Measurements from ENCODE around the gene PTPN7. TPM values are rescaled to one million over a fixed set of nuclear protein-coding genes. Genes with fewer than 3 reads are reported as not detected.

Gene PTPN7
- polyA plus RNA-seq, 1 donor (not counting 4 experiments of a cell fraction or from before 2014, with no cell fraction given): 0.10 TPM

GRCh38 chr1:202127061-202127460 is 33.3 kb downstream of the PTPN7 start:
- dilution Hi-C loops (cut with MboI; ENCODE audit: extremely low pct_ligation_motif_present, low sequenced_read_pairs): no loop called here
- H2AFZ ChIP-seq (ENCODE audit: control insufficient read depth, low read length): no peak overlapping the region

GRCh38 chr1:202126426-202126825 is 34.0 kb downstream of the PTPN7 start:
- H3K4me2 ChIP-seq (ENCODE audit: control insufficient read depth, extremely low read depth, insufficient read depth, low read depth, low read length): no peak overlapping the region
- no peaks in the 10 kb centered on the region for H3K36me3 ChIP-seq (ENCODE audit: control insufficient read depth in 2 of 2, extremely low read depth in 1 of 2, insufficient read depth in 2 of 2, low read length in 2 of 2)
- no peak overlapping the region for H3K9ac ChIP-seq (ENCODE audit: control insufficient read depth, extremely low read depth, insufficient read depth, low read length)
- no peaks in the 10 kb centered on the region for H3K4me1 ChIP-seq (ENCODE audit: control insufficient read depth, extremely low read depth, insufficient read depth, low read length)
- H3K9me3 ChIP-seq (ENCODE audit: control insufficient read depth, low read depth, low read length): no peaks in the 10 kb centered on the region
- no peaks in the 10 kb centered on the region for H3K27me3 ChIP-seq (ENCODE audit: control insufficient read depth, extremely low read depth, insufficient read depth, low read length)
- no peaks in the 10 kb centered on the region for H3K9me1 ChIP-seq (ENCODE audit: control insufficient read depth, extremely low read depth, insufficient read depth, low read length)
- H4K20me1 ChIP-seq (ENCODE audit: control insufficient read depth, extremely low read depth, insufficient read depth, low read length): no peaks in the 10 kb centered on the region
- H3K27ac ChIP-seq (ENCODE audit: control insufficient read depth, insufficient read depth, low read length): no peak overlapping the region
- H2AFZ ChIP-seq (ENCODE audit: control insufficient read depth, low read length): no peak overlapping the region
- H3K4me3 ChIP-seq (ENCODE audit: control insufficient read depth in 2 of 3, extremely low read depth in 1 of 3, insufficient read depth in 2 of 3, low read depth in 1 of 3, low read length in 3 of 3): no peak overlapping the region
- no peak for DNase-seq (ENCODE audit: low read depth, low spot score)
- TF ChIP-seq CTCF (optimal IDR thresholded peaks at IDR 0.05 in 1 of 3, IDR thresholded peaks at IDR 0.05 in 1 of 3, conservative IDR thresholded peaks at IDR 0.05 in 1 of 3; ENCODE audit: extremely low read depth in 1 of 3, insufficient read depth in 2 of 3, low read length in 3 of 3) (no peak), EZH2 (IDR thresholded peaks at IDR 0.05; ENCODE audit: low read length) (no peak)
- dilution Hi-C loops (cut with MboI; ENCODE audit: extremely low pct_ligation_motif_present, low sequenced_read_pairs): no loop called here
- no peaks in the 10 kb centered on the region for H3K79me2 ChIP-seq (ENCODE audit: control insufficient read depth, insufficient read depth, low read length)
- no peak for FAIRE-seq

More at GRCh38 chr1:202127061-202127460, 33.3 kb downstream of the PTPN7 start:
- Histone ChIP-seq H3K36me3 (ENCODE audit: control insufficient read depth in 2 of 2, extremely low read depth in 1 of 2, insufficient read depth in 2 of 2, low read length in 2 of 2) (no peaks in the 10 kb centered on the region), H3K9me3 (ENCODE audit: control insufficient read depth, low read depth, low read length) (no peaks in the 10 kb centered on the region), H3K9me1 (ENCODE audit: control insufficient read depth, extremely low read depth, insufficient read depth, low read length) (no peaks in the 10 kb centered on the region), H3K79me2 (ENCODE audit: control insufficient read depth, insufficient read depth, low read length) (no peaks in the 10 kb centered on the region), H3K27me3 (ENCODE audit: control insufficient read depth, extremely low read depth, insufficient read depth, low read length) (no peaks in the 10 kb centered on the region), H4K20me1 (ENCODE audit: control insufficient read depth, extremely low read depth, insufficient read depth, low read length) (peaks cover 2% of the 10 kb centered on the region), H3K4me3 (ENCODE audit: control insufficient read depth in 2 of 3, extremely low read depth in 1 of 3, insufficient read depth in 2 of 3, low read depth in 1 of 3, low read length in 3 of 3) (no peak overlapping the region), H3K4me1 (ENCODE audit: control insufficient read depth, extremely low read depth, insufficient read depth, low read length) (peaks cover 4% of the 10 kb centered on the region), H3K9ac (ENCODE audit: control insufficient read depth, extremely low read depth, insufficient read depth, low read length) (no peak overlapping the region), H3K4me2 (ENCODE audit: control insufficient read depth, extremely low read depth, insufficient read depth, low read depth, low read length) (no peak overlapping the region), H3K27ac (ENCODE audit: control insufficient read depth, insufficient read depth, low read length) (no peak overlapping the region)
- TF ChIP-seq EZH2 (IDR thresholded peaks at IDR 0.05; ENCODE audit: low read length) (no peak), CTCF (optimal IDR thresholded peaks at IDR 0.05 in 1 of 3, IDR thresholded peaks at IDR 0.05 in 1 of 3, conservative IDR thresholded peaks at IDR 0.05 in 1 of 3; ENCODE audit: extremely low read depth in 1 of 3, insufficient read depth in 2 of 3, low read length in 3 of 3) (no peak)
- DNase-seq (ENCODE audit: low read depth, low spot score): no peak
- no peak for FAIRE-seq
